GM21526 (cell line): ENCODE results near the gene CIPC.

ENCODE experiments used
- ATAC-seq: cut with Tn5 transposase; IDR thresholded peaks from one replicate; pipeline ENCODE4 v1.9.1; 2021; ENCODE audit warnings: moderate library complexity; ENCODE audit not compliant: unreplicated experiment, low FRiP score

The CIPC gene

GRCh38 chr14:77068517-77069200, 29.4 kb upstream of the CIPC start:
- ATAC-seq, result no peak

DNA sequence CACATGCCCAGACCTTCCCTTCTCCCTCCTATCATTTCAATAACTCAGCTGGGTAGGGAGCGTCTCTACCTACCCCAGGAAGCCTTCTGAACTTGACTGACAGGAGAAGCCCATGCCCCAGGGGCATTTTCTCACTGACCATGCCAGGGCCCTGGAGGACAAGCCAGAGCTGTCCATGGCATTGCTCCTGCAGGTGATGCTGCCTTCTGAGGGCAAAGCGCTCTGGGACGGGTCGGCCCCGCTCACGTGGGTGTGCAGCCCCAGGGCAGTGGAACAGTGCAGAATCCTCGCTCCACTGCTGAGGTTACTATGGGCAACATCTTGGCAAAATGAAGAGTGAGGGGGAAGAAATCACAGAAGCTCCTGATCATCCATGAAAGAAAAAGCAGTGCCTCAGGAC, 28.5 kb upstream of the CIPC start:
- no peak for ATAC-seq

DNA sequence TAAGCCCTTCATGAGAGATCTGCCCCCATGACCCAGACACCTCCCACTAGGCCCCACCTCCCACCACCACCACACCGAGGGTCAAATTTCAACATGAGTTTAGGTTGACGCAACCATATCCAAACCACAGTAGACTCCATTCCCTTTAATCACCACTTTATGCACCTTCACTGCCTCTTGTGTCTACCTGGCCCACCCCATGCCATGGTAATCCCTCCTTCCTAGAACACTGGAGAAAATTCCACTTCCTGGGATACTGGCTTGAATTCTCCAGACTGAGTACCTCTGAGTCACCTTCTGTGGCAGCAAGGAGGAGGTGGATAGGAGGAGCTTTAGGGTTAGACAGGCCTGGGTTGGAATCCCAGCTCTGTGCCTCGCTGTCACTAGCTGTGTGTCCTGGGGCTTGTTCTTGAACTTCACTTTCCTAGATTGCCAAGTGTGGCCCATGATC, 26.1 kb upstream of the CIPC start:
- no peak for ATAC-seq

DNA sequence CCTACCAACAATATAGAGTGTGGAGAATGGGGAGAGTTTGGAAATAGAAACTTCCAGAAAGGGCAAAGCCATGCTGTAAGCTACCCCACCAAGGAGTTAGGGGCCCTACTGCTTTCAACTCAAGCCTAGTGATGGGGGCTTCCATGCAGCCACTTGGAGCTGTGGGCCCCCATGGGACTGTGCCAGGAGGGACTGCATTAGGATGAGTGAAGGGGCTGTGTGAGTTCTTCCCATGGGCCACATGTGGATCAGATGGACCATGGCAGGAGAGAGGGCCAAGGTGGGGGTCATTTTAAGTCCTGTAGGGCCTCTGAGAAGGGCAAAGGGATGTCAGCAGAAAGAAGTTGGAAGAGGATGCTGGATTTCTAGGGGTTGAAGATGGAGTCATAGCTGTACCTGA, 23.1 kb upstream of the CIPC start:
- no peak for ATAC-seq

DNA sequence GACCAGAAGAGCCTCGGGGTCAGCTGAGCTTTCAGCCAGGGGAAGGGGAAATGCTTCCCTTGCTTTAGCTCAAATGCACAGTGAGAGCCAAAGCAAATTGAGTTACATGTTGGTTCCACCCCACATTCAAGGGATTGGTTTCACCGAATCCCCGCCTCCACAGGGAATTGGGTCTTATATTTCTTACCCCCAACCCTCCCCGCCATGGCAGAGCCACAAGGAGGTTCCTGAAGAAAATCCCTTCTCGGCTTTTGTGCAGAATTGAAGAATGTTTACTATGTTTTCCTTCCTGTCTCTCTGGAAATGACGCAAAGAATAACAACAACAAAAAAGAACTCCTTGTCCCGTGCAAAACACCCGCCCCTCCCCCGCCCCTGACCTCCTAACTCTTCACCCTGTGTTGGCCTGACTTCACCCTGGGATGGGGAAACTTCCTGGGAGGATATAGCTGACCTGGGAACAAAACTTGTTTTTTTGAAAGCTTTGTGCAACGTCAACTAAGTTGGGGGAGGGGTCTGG, 21.9 kb upstream of the CIPC start:
- ATAC-seq, result no peak

- no peak for ATAC-seq
These were observed 21.0 kb upstream of the CIPC start for GRCh38 chr14:77077040-77077439.

DNA sequence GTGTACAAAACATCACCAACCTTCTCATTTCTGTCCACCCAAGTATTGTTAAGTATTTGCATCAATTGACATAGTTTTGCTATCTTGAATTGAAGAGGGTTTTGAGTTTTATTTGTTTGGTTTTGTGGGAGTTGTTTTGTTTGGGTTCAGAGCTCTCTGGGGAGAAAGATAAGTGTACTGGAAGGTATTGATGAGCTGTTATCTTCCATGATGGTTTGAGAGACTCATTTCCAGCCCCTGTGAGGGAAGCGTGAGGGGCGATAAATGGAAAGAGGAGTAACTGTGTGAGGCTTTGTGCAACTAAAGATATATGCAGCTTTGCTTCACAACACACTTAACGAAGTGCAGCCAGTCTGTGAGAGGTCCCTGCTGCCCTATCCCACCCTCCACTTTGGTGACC, 15.7 kb upstream of the CIPC start:
- no peak for ATAC-seq

- no peak for ATAC-seq
These were observed 15.0 kb upstream of the CIPC start for GRCh38 chr14:77083082-77083481.

- no peak for ATAC-seq
These were observed 13.1 kb upstream of the CIPC start for GRCh38 chr14:77084985-77085384.

GRCh38 chr14:77085538-77085937, 12.5 kb upstream of the CIPC start:
- ATAC-seq, result no peak

- ATAC-seq, result no peak
These were observed 11.9 kb upstream of the CIPC start for GRCh38 chr14:77086017-77086727.

DNA sequence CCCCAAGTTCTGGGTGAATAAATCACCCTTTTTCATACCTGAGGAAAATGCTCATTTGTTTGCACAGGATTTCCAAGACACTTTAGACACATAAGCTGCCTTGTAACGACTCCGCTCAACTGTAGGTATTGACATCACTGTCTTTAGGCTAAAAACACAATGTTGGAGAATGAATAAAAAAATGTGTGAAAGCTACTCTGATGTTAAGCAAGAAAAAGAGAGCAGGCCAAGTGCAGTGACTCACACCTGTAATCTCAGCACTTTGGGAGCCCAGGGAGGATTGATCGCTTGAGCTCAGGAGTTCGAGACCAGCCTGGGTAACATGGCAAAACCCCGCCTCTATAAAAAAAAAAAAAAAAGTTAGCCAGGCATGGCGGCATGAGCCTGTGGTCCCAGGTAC, 11.1 kb upstream of the CIPC start:
- ATAC-seq, result no peak

DNA sequence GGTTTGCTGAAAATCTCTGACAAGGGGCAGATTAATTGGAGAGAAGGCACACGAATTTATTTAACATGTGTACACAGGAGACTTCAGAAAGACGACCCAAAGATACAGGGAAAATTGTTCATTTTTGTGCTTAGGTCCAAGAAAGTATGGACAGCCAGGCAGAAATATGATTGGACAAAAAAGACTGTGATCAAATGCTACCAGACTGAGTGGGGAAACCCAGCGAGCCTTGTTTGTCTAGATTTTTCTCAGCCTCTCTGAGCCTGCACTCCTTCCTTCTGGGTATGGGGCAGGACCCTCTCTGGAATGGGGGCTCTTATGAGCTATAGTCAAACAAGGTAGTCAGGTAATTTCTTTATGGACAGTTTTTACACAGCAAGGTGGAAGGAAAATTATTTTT, 10.4 kb upstream of the CIPC start:
- ATAC-seq, result no peak

GRCh38 chr14:77088219-77088618, 9.8 kb upstream of the CIPC start:
- no peak for ATAC-seq

- no peak for ATAC-seq
These were observed 9.4 kb upstream of the CIPC start for GRCh38 chr14:77088645-77089044.

- no peak for ATAC-seq
These were observed 6.5 kb upstream of the CIPC start for GRCh38 chr14:77091518-77091917.

GRCh38 chr14:77092676-77093075, 5.4 kb upstream of the CIPC start:
- ATAC-seq, result no peak

DNA sequence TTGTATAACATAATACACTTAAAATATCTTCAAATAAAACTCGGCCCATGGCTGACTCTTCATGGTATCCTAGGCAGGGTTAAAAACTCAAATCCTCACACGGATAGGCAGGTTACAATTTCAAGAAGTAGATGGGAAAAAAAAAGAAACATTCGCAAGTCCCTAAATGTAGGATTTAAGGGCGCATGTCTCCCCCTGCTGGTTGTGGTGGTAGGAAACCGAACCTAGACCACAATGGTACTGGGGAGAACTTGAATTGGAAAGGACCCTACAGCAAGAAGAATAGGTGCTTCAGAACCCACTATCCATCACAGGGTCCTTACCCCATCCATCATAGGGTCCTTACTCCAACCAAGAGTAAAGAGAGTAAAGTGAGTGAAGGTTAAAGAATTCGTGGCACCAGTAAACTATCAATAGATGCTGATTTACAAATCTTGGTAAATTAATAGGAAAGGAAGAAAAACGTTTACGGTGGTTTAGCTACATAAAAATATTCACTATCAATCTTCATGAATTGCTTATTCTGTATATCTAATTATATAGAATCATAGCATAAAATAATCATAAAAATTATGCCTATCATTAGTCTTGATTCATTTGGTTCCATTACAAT, 3.3 kb upstream of the CIPC start:
- no peak for ATAC-seq

- ATAC-seq, result no peak
These were observed 905 bp upstream of the CIPC start for GRCh38 chr14:77097006-77097699.

- no peak for ATAC-seq
These were observed 683 bp downstream of the CIPC start for GRCh38 chr14:77098529-77099353.
